H1 (cell line): ENCODE measurements around the gene PKM. TPM values are rescaled to one million over a fixed set of nuclear protein-coding genes. Genes with fewer than 3 reads are reported as not detected.

ENCODE experiments used
- ATF2 ChIP-seq: IDR thresholded peaks from 2 replicates; pipeline ENCODE4 v1.6.1; 2012; ENCODE audit warnings: low read length, inconsistent platforms
- CHD7 ChIP-seq: fragments of 300-600 bp; sonication (generic); IDR thresholded peaks from 2 replicates; pipeline ENCODE4 v1.7.1; 2012; ENCODE audit warnings: low read length, moderate library complexity, mild to moderate bottlenecking, inconsistent platforms; ENCODE audit not compliant: insufficient replicate concordance
- E2F6 ChIP-seq: IDR thresholded peaks from 2 replicates; pipeline ENCODE4 v1.6.1; 2012; ENCODE audit warnings: inconsistent platforms
- KDM5A ChIP-seq: fragments of 200-600 bp; IDR thresholded peaks from 2 replicates; pipeline ENCODE4 v1.7.1; 2012; ENCODE audit warnings: mild to moderate bottlenecking, low read length, inconsistent platforms, mixed read lengths
- NRF1 ChIP-seq: IDR thresholded peaks from 2 replicates; pipeline ENCODE4 v1.6.1; 2011; ENCODE audit warnings: mild to moderate bottlenecking, low read depth, low read length, improper control_type of control experiment
- RFX5 ChIP-seq: IDR thresholded peaks from 2 replicates; pipeline ENCODE4 v1.6.1; 2011; ENCODE audit warnings: low read depth, low read length, improper control_type of control experiment, borderline replicate concordance
- SIRT6 ChIP-seq: IDR thresholded peaks from one replicate; pipeline ENCODE4 v1.7.1; 2012; ENCODE audit warnings: low read length, inconsistent platforms
- SP1 ChIP-seq: IDR thresholded peaks from 2 replicates; pipeline ENCODE4 v1.6.1; 2011; ENCODE audit warnings: low read depth, low read length
- TEAD4 ChIP-seq: IDR thresholded peaks from 2 replicates; pipeline ENCODE4 v1.6.1; 2012; ENCODE audit warnings: low read depth, low read length, inconsistent platforms, mixed read lengths
- polyA plus RNA-seq, 7 experiments: library from polyadenylated mRNA; depleted of rRNA in 3 of 7; stranded (reverse) in 5 of 7; unstranded in 2 of 7; fragments of >200 nt in 5 of 7; fragments of 200-250 nt in 2 of 7; gene quantifications; 1 replicate in 5 of 7; 2 replicates in 1 of 7; 4 replicates in 1 of 7; pipeline versions ENCODE4 v1.2.1 to v1.2.3, GENCODE V29; 2011 to 2013; ENCODE audit warnings: missing spikeins in 2 of 7, mixed read lengths in 2 of 7
- total RNA-seq: library from RNA; stranded (reverse); fragmentation: NEBNext Ultra II Directional; extraction: Animal tissue kit (Norgen Biotek cat#: 25700); gene quantifications from 2 replicates; pipeline ENCODE4 v1.2.1, GENCODE V29; 2021

PKM gene
- total and polyA plus RNA-seq, 2 of the 8 experiments (the other 6 are each of a cell fraction or from before 2014, with no cell fraction given) = 780 to 856 TPM

- TF ChIP-seq TEAD4 (peak; percentile 17; the same call in 1 of the 2 replicates), KDM5A (no peak), E2F6 (no peak), SIRT6 (no peak), ATF2 (peak; percentile 82; the same call in 1 of the 2 replicates), CHD7 (no peak), RFX5 (no peak), NRF1 (no peak), SP1 (peak; percentile 58)
Measured at GRCh38 chr15:72242775-72243370, 11.9 kb upstream of the PKM start (continued).
